Lower leg skin (tissue), 3 donors: ENCODE data around the gene CIB4.

ENCODE experiments used
- CTCF ChIP-seq, 3 donors: fragments of 450-650 bp; IDR thresholded peaks; one replicate each; pipeline ENCODE4 v1.5.1; 2016; ENCODE audit warnings: antibody characterized with exemption in 3 of 3, mild to moderate bottlenecking in 3 of 3, moderate library complexity in 2 of 3
- POLR2A ChIP-seq, 2 donors: fragments of 450-650 bp; IDR thresholded peaks; one replicate each; pipeline ENCODE4 v1.6.1; 2016 to 2017; ENCODE audit warnings: antibody characterized with exemption in 2 of 2, mild to moderate bottlenecking in 1 of 2, moderate library complexity in 1 of 2

- no peak for TF ChIP-seq CTCF (IDR thresholded peaks at IDR 0.05)
- no peak for TF ChIP-seq POLR2A (IDR thresholded peaks at IDR 0.05)
Measured at GRCh38 chr2:26569216-26570082, 71.7 kb downstream of the CIB4 start.
